ENCODE results near the gene GRM8. TPM values are rescaled to one million over a fixed set of nuclear protein-coding genes. Genes with fewer than 3 reads are reported as not detected.
A peak's percentile ranks its signal among the peaks of the same experiment; 100 is the strongest.

Gene GRM8
- 0.41 TPM for total RNA-seq

- DNase-seq: peak; percentile 66
Measured at GRCh38 chr7:127252778-127253280, at the start of gene GRM8. Gene GRM8, minus strand, starts transcription at chr7:127252941.

- DNase-seq: peak; percentile 14
Measured at GRCh38 chr7:127290801-127291361, 38.1 kb upstream of the GRM8 start.

- DNase-seq: peak; percentile 12
Measured at GRCh38 chr7:127290116-127290655, 37.4 kb upstream of the GRM8 start.

GRCh38 chr7:127287133-127287532, 34.4 kb upstream of the GRM8 start:
- peak; percentile 10 for DNase-seq

GRCh38 chr7:127270093-127270492, 17.4 kb upstream of the GRM8 start:
- no peak for DNase-seq

- DNase-seq: no peak
Measured at GRCh38 chr7:127266047-127266446, 13.3 kb upstream of the GRM8 start.

GRCh38 chr7:127264219-127264618, 11.5 kb upstream of the GRM8 start:
- DNase-seq: no peak

- DNase-seq: no peak
Measured at GRCh38 chr7:127258111-127258510, 5.4 kb upstream of the GRM8 start.

GRCh38 chr7:127257086-127257485, 4.3 kb upstream of the GRM8 start:
- DNase-seq: no peak

GRCh38 chr7:127256041-127256725, 3.4 kb upstream of the GRM8 start:
- DNase-seq: no peak

GRCh38 chr7:127254163-127254684, 1.5 kb upstream of the GRM8 start:
- DNase-seq: no peak

- DNase-seq: peak; percentile 73
Measured at GRCh38 chr7:127253281-127254162, 781 bp upstream of the GRM8 start.

- DNase-seq: peak; percentile 4
Measured at GRCh38 chr7:127252377-127252713, 396 bp downstream of the GRM8 start.

- peak; percentile 3 for DNase-seq
Measured at GRCh38 chr7:127251465-127252376, 1.0 kb downstream of the GRM8 start.

GRCh38 chr7:127251036-127251464, 1.7 kb downstream of the GRM8 start:
- DNase-seq: peak; percentile 2

- DNase-seq: peak; percentile 8
Measured at GRCh38 chr7:127250312-127251035, 2.3 kb downstream of the GRM8 start.

GRCh38 chr7:127245607-127246006, 7.1 kb downstream of the GRM8 start:
- DNase-seq: no peak

- DNase-seq: no peak
Measured at GRCh38 chr7:127245002-127245401, 7.7 kb downstream of the GRM8 start.

GRCh38 chr7:127239814-127240213, 12.9 kb downstream of the GRM8 start:
- DNase-seq: no peak

GRCh38 chr7:127233630-127234029, 19.1 kb downstream of the GRM8 start:
- no peak for DNase-seq

- DNase-seq: no peak
Measured at GRCh38 chr7:127231415-127231814, 21.3 kb downstream of the GRM8 start.
